K562 treated with DMSO at 1 percent for 4 hours (cell line): ENCODE measurements around the gene HOXD11. TPM values are rescaled to one million over a fixed set of nuclear protein-coding genes. Genes with fewer than 3 reads are reported as not detected.

Source experiments
- total RNA-seq: library from RNA; unstranded; fragments of 300-600 nt; gene quantifications from 2 replicates; pipeline ENCODE4 v1.2.3, GENCODE V29; 2022; ENCODE audit not compliant: insufficient read depth

Gene HOXD11
- not detected in 2 replicates for total RNA-seq

GRCh38 chr2:176106581-176107539 lies at the start of gene HOXD11:
HOXD11 (plus strand) TSS chr2:176107280; CDS start chr2:176107356, 76 bp downstream.

DNA sequence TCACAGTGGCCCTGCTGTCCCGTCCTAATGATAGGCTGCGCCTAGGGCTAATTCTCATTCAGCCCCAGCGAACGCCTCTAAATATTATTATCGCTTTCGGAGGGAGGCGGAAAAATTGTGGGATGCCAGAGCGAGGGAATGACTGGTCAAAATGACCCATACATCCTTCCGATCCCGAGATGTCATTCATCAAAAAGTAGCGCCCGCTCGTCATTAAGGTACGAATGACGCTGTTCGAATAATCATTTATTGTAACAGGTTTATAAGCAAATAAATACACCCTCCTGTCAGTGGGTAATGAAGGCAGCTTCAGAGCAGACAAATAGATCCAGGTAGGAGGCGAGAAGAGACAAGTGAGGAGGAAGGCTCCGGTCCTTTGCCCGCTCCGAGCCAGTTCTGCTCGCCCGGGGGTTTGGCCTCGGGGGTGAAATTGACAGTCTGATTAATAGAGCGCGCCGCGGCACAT lies 23.3 kb upstream of the HOXD11 start, which contains the start of gene EVX2:
Gene EVX2, minus strand, starts transcription at position 167 of the 466 bp plus-strand sequence. CDS start 186 bp downstream, outside the sequence.

GRCh38 chr2:176092270-176093144 lies 14.6 kb upstream of the HOXD11 start, which contains the start of gene HOXD13:
HOXD13 (plus strand) TSS chr2:176092721; CDS start chr2:176092891, 170 bp downstream.

DNA sequence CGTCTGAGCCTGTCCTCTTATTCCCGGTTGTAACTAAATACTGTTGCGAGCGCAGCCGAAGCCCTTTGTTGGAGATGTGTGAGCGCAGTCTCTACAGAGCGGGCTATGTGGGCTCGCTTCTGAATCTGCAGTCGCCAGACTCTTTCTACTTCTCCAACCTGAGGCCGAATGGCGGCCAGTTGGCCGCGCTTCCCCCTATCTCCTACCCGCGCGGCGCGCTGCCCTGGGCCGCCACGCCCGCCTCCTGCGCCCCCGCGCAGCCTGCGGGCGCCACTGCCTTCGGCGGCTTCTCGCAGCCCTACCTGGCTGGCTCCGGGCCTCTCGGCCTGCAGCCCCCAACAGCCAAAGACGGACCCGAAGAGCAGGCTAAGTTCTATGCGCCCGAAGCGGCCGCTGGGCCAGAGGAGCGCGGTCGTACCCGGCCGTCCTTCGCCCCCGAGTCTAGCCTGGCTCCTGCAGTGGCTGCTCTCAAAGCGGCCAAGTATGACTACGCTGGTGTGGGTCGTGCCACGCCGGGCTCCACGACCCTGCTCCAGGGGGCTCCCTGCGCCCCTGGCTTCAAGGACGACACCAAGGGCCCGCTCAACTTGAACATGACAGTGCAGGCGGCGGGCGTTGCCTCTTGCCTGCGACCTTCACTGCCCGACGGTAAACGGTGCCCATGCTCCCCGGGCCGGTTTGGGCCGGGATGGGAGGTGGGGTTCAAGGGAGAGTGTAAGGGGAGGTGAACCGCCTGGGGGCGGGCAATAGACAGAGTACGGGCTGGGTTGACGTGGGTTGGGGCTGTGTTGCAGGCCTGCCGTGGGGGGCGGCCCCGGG lies 7.1 kb upstream of the HOXD11 start, which contains the start of gene HOXD12:
Gene HOXD12, plus strand, starts transcription at position 68 of the 819 bp plus-strand sequence. Its CDS starts 7 bp downstream, at position 75.

DNA sequence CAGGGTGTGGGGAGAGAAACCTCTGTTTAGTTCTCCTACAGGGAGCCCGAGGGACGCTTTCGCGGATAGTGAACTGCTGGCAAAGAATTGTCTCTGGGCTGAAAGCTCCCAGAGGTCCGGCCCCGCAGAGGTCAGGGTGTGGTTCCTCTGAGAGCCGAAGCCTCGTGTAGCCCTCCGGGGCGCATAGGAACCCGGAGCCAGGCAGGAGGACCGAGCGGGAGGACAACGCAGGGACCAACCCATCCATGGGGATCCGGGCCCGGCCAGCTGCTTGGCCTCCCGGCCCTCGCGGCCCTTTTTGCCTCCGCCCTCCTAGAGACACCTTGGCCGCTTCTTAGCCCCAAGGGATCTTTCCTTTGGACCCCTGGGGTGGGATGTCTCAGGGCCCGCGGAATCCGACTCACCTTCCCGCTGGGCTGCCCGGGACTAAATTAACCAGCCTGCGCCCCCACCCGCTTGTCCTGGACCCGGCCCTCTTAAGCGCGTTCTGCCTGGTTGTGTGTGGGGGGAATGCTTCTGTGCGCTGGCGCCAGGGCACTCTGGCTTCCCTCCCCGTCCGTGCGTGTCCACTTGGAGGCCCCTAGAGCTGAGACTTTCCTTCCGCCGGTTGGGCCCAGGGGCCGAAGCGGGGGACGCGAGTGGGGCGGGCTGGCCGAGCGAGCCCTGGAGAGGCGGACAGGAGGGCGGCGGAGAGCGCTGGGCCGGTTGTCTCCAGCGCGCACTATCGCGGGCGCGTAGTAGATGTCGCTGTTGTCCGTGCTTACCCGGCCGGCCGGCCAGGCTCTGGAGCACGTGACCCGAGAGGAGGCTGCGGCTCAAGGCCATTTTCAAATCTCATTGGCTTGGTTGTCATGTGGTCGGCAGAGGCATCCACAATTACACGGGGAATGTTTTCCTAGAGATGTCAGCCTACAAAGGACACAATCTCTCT lies 9.1 kb downstream of the HOXD11 start, which contains the start of gene HOXD10:
Gene HOXD10, plus strand, starts transcription at position 896 of the 931 bp plus-strand sequence. CDS start 56 bp downstream, outside the sequence.

DNA sequence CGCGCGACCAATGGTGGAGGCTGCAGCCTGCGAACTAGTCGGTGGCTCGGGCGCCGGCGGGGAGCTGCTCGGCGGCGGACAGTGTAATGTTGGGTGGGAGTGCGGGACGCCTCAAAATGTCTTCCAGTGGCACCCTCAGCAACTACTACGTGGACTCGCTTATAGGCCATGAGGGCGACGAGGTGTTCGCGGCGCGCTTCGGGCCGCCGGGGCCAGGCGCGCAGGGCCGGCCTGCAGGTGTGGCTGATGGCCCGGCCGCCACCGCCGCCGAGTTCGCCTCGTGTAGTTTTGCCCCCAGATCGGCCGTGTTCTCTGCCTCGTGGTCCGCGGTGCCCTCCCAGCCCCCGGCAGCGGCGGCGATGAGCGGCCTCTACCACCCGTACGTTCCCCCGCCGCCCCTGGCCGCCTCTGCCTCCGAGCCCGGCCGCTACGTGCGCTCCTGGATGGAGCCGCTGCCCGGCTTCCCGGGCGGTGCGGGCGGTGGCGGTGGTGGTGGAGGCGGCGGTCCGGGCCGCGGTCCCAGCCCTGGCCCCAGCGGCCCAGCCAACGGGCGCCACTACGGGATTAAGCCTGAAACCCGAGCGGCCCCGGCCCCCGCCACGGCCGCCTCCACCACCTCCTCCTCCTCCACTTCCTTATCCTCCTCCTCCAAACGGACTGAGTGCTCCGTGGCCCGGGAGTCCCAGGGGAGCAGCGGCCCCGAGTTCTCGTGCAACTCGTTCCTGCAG lies 15.8 kb downstream of the HOXD11 start, which contains the start of gene HOXD9:
Gene HOXD9, plus strand, starts transcription at position 37 of the 728 bp plus-strand sequence. Its CDS starts 50 bp downstream, at position 87.

GRCh38 chr2:176128982-176129796 lies 22.1 kb downstream of the HOXD11 start, which contains the start of gene HOXD8:
HOXD8 (plus strand) TSS chr2:176129705; CDS start chr2:176130367, 662 bp downstream.

GRCh38 chr2:176151442-176152287 lies 44.6 kb downstream of the HOXD11 start, which contains the start of gene HOXD4:
HOXD4 (plus strand) TSS chr2:176151550; CDS start chr2:176151634, 84 bp downstream.

GRCh38 chr2:176156807-176157498 lies 49.9 kb downstream of the HOXD11 start, which contains the start of gene HOXD3:
HOXD3 (plus strand) TSS chr2:176157307; CDS start chr2:176169115, 11,808 bp downstream.

Other genes starting within 250 kb of the HOXD11 start
- gene LNPK, start 105.0 kb upstream of the HOXD11 start, total RNA-seq, result 12.8 and 16.2 TPM in 2 replicates
- not detected in 2 replicates for gene EVX2, start 23.3 kb upstream of the HOXD11 start, total RNA-seq
- gene HOXD13, start 14.6 kb upstream of the HOXD11 start, total RNA-seq, result not detected in 2 replicates
- gene HOXD12, start 7.5 kb upstream of the HOXD11 start, total RNA-seq, result not detected in 2 replicates
- gene HOXD10, start 9.5 kb downstream of the HOXD11 start, total RNA-seq, result not detected in 2 replicates
- gene HOXD9, start 15.4 kb downstream of the HOXD11 start, total RNA-seq, result not detected in 2 replicates
- gene HOXD8, start 22.4 kb downstream of the HOXD11 start, total RNA-seq, result not detected in 2 replicates
- gene HOXD4, start 44.3 kb downstream of the HOXD11 start, total RNA-seq, result not detected in 2 replicates
- gene HOXD3, start 50.0 kb downstream of the HOXD11 start, total RNA-seq, result not detected in 2 replicates
- gene HOXD1, start 81.4 kb downstream of the HOXD11 start, total RNA-seq, result not detected in 2 replicates
- 43.4 and 54.9 TPM in 2 replicates for gene MTX2, start 162.2 kb downstream of the HOXD11 start, total RNA-seq